OCI-LY7 (cell line): ENCODE measurements around the gene PRKG1. TPM values are rescaled to one million over a fixed set of nuclear protein-coding genes. Genes with fewer than 3 reads are reported as not detected.

Experiments
- BruUV-seq: library from RNA; stranded (reverse); fragments of 400-500 nt; replicated peaks from 2 replicates; lab custom pipeline; 2021; lab: Mats Ljungman, UMichigan
- CTCF ChIA-PET: fragments of 300-600 bp; sonication (Branson Sonifier 250); formaldehyde crosslinking; loops from one replicate; lab custom pipeline; 2022; ENCODE audit warnings: antibody characterized with exemption; ENCODE audit not compliant: unreplicated experiment; lab: Charles Lee
- POLR2A ChIA-PET: fragments of 300-600 bp; sonication (Branson Sonifier 250); formaldehyde crosslinking; loops from one replicate; lab custom pipeline; 2022; ENCODE audit warnings: antibody characterized with exemption; lab: Charles Lee
- DNase-seq: peaks from one replicate; pipeline ENCODE4 v3.0.0-alpha.2; 2015; ENCODE audit warnings: low spot score
- H2AFZ ChIP-seq: fragments of 200-600 bp; sonication (generic), shearing (Covaris generic); 2 replicates; pipeline ENCODE4 v1.6.1; 2014; ENCODE audit warnings: mild to moderate bottlenecking, antibody characterized with exemption, low read length, moderate library complexity
- H3K27ac ChIP-seq: fragments of 200-600 bp; sonication (generic); 2 replicates; pipeline ENCODE4 v1.5.1; 2014; ENCODE audit warnings: mixed run types, low read depth, mild to moderate bottlenecking, moderate library complexity, low read length, inconsistent platforms; ENCODE audit not compliant: poor library complexity, severe bottlenecking
- H3K36me3 ChIP-seq: fragments of 200-600 bp; sonication (generic); 2 replicates; pipeline ENCODE4 v1.6.1; 2014; ENCODE audit warnings: mild to moderate bottlenecking, antibody characterized with exemption, low read length, moderate library complexity, mixed read lengths; ENCODE audit not compliant: insufficient read depth
- H3K4me1 ChIP-seq: fragments of 200-600 bp; sonication (generic); 2 replicates; pipeline ENCODE4 v1.5.1; 2014; ENCODE audit warnings: mild to moderate bottlenecking, low read length; ENCODE audit not compliant: insufficient read depth, poor library complexity, severe bottlenecking
- H3K4me2 ChIP-seq: fragments of 200-600 bp; sonication (generic); 2 replicates; pipeline ENCODE4 v1.6.1; 2014; ENCODE audit warnings: mild to moderate bottlenecking, low read length
- H3K4me3 ChIP-seq: fragments of 200-600 bp; sonication (generic); 2 replicates; pipeline ENCODE4 v1.5.1; 2014; ENCODE audit warnings: mild to moderate bottlenecking, low read depth, low read length; ENCODE audit not compliant: poor library complexity, severe bottlenecking
- H3K79me2 ChIP-seq: fragments of 200-600 bp; sonication (generic); 2 replicates; pipeline ENCODE4 v1.6.1; 2016; ENCODE audit warnings: low read depth, mild to moderate bottlenecking, low read length, moderate library complexity, mixed read lengths; ENCODE audit not compliant: insufficient read depth
- H3K9me2 ChIP-seq: fragments of 200-600 bp; sonication (generic); 2 replicates; pipeline ENCODE4 v1.6.1; 2016; ENCODE audit warnings: mild to moderate bottlenecking, low read length, mixed read lengths; ENCODE audit not compliant: insufficient read depth
- H3K9me3 ChIP-seq: fragments of 200-600 bp; sonication (generic); 2 replicates; pipeline ENCODE4 v1.6.1; 2014; ENCODE audit warnings: mild to moderate bottlenecking, mixed run types, low read length, mixed read lengths
- H4K20me1 ChIP-seq: fragments of 200-600 bp; sonication (generic); 2 replicates; pipeline ENCODE4 v1.6.1; 2014; ENCODE audit warnings: mild to moderate bottlenecking, antibody characterized with exemption, low read length, moderate library complexity, mixed read lengths; ENCODE audit not compliant: insufficient read depth
- CTCF ChIP-seq: fragments of 200-600 bp; sonication (generic); conservative IDR thresholded peaks from 2 replicates; pipeline ENCODE4 v1.5.1; 2014; ENCODE audit warnings: mild to moderate bottlenecking, antibody characterized with exemption, low read length, moderate library complexity, mixed read lengths
- EZH2phosphoT487 ChIP-seq: fragments of 200-600 bp; sonication (generic); IDR thresholded peaks from 2 replicates; pipeline ENCODE4 v1.6.1; 2018; ENCODE audit warnings: low read depth, borderline replicate concordance, mild to moderate bottlenecking, mixed run types, antibody characterized with exemption, low read length, moderate library complexity, mixed read lengths
- intact Hi-C: fragments of 100-400 bp; cut with micrococcal nuclease; formaldehyde crosslinking; loops from one replicate; pipeline ENCODE4 v1.10.0; 2022; ENCODE audit not compliant: unreplicated experiment
- total RNA-seq, 2 experiments: library from RNA; depleted of rRNA in 1 of 2; stranded (reverse); fragments of >200 nt in 1 of 2; shearing (Covaris generic) in 1 of 2; gene quantifications; 2 replicates each; pipeline ENCODE4 v1.2.3, GENCODE V29; 2014 to 2022

The PRKG1 gene
- total RNA-seq, 2 experiments from 2014 or later: not detected

GRCh38 chr10:51241461-51241860, 167.2 kb downstream of the PRKG1 start:
- no peaks in the 10 kb centered on the region for H3K79me2 ChIP-seq
- no peaks in the 10 kb centered on the region for H3K4me1 ChIP-seq
- H3K4me3 ChIP-seq: no peak overlapping the region
- ChIA-PET POLR2A (interaction anchor here (0.8 kb wide), 1 partner anchor 10 kb away, joined by 4 read pairs; no protein-coding TSS in a partner anchor), CTCF (no interaction called here)
- H2AFZ ChIP-seq: no peak overlapping the region
- no peaks in the 10 kb centered on the region for H3K9me3 ChIP-seq
- no peaks in the 10 kb centered on the region for H3K9me2 ChIP-seq
- no peak overlapping the region for H3K4me2 ChIP-seq
- no peaks in the 10 kb centered on the region for H3K36me3 ChIP-seq
- H4K20me1 ChIP-seq: no peaks in the 10 kb centered on the region
- no peak for TF ChIP-seq EZH2phosphoT487
- BruUV-seq: no TSS peak
- intact Hi-C loops: no loop called here
- no peak overlapping the region for H3K27ac ChIP-seq
- no peak for DNase-seq

- no peak overlapping the region for H3K4me2 ChIP-seq
- H3K79me2 ChIP-seq: no peaks in the 10 kb centered on the region
- no TSS peak for BruUV-seq
- no peaks in the 10 kb centered on the region for H3K9me3 ChIP-seq
- no peak overlapping the region for H3K27ac ChIP-seq
- TF ChIP-seq CTCF (no peak), EZH2phosphoT487 (no peak)
- no peak overlapping the region for H3K4me3 ChIP-seq
- H3K36me3 ChIP-seq: no peaks in the 10 kb centered on the region
- no peaks in the 10 kb centered on the region for H4K20me1 ChIP-seq
- no peak for DNase-seq
- H3K4me1 ChIP-seq: no peaks in the 10 kb centered on the region
- intact Hi-C loops: no loop called here
- H2AFZ ChIP-seq: no peak overlapping the region
- H3K9me2 ChIP-seq: no peaks in the 10 kb centered on the region
- CTCF ChIA-PET: no interaction called here
- POLR2A ChIA-PET: no interaction called here
Observed at GRCh38 chr10:51242393-51242792, 168.1 kb downstream of the PRKG1 start.

- no peaks in the 10 kb centered on the region for H3K79me2 ChIP-seq
- H3K9me3 ChIP-seq: no peaks in the 10 kb centered on the region
- no peak overlapping the region for H3K4me2 ChIP-seq
- POLR2A ChIA-PET: no interaction called here
- no peaks in the 10 kb centered on the region for H3K9me2 ChIP-seq
- no peak overlapping the region for H3K4me3 ChIP-seq
- DNase-seq: no peak
- no peaks in the 10 kb centered on the region for H4K20me1 ChIP-seq
- no peaks in the 10 kb centered on the region for H3K4me1 ChIP-seq
- CTCF ChIA-PET: no interaction called here
- TF ChIP-seq CTCF: no peak
- TF ChIP-seq EZH2phosphoT487: no peak
- no peak overlapping the region for H3K27ac ChIP-seq
- intact Hi-C loops: no loop called here
- BruUV-seq: no TSS peak
- no peak overlapping the region for H2AFZ ChIP-seq
- H3K36me3 ChIP-seq: no peaks in the 10 kb centered on the region
Observed at GRCh38 chr10:51244309-51244708, 170.0 kb downstream of the PRKG1 start.
